HG02588 (cell line): ENCODE measurements around the gene UNC13B.
"Not testable (repeated sequence)": the region's sequence is repeated elsewhere in the genome, so short reads cannot be mapped to it uniquely, and the experiment has no call there.

Experiments used
- ATAC-seq: cut with Tn5 transposase; IDR thresholded peaks from one replicate; pipeline ENCODE4 v1.9.1; 2021; ENCODE audit warnings: mild to moderate bottlenecking, moderate library complexity; ENCODE audit not compliant: unreplicated experiment

The UNC13B gene

DNA sequence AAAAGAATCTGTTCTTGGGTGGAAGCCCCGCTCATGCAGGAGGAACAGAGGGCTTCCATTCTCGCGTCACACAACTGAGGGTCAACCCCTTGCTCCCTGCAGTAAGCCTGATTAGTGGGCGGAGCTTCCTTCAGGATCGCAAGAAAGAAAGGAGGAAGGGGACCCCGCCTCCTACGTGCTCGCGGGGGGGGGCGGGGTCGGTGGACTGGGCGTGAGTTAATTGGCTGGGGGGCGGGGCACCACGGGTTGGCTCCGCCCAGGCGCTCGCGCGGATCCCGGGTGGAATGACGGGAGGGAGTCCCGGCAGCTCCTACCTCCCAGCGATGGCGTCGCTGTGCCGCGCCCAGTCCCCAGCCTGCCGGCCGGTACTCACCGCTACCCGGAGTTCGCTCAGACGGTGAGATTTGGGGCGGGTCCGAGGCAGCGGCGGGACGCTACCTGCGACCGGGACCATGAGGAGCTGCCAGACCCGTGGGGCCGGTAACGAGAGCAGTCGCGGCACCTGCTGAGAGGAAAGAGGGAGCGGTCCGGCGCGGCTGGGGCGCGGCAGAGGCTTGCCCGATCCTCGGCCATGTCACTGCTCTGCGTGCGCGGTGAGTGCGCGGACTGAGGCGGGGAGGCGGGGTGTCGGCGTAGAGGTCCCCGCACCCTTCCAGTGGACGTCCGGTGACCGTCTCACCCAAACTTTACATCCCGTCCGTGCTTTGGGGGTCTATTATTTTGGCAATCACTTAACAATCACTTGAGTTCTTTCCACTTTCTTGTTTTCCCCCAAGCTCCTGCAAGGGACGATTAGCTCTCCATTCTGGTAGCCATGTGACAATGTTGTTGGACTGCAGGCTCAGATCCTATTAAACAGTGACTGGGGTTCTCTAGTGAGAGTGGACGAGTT lies at the start of gene UNC13B:
Gene UNC13B (plus strand): TSS at position 297 of the 892 bp plus-strand sequence. CDS start 275 bp downstream, at position 572.
- peak; percentile 79 for ATAC-seq

DNA sequence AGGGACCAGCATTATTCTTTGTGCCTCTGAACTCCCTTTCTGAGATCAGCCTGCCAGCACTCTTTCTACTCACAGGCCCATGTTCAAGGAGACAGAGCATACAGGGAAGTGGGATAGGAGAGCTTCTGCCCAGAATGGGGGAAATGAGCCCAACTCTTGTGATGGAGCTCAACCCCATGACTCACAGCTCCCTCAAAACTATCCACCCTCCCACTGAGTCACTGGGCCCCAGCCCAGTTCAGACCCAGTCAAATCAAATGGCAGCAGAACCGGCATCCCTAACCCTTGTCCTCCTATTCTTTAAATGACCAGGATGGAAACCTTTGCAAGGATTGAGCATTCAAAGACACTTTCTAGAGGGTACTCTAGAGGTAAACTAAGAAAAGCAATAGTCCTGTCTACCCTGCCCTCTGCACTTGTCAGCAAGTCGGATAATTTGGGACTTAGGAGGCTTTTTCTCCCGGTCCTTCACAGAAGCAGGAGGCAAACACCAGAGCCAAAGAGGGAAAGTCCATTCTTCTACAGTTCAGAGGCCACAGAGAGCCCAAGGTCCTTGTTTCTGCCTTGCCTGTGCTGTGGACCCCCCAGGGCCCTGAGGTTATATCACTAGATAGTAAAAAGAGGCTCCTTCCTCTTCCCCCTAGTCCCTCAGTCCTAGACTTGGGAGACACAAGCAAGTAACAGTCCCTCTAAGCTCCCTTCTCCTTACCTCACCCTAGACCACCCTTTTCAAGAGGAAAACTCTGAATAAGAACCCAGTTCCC lies 49.4 kb upstream of the UNC13B start:
- no peak for ATAC-seq

DNA sequence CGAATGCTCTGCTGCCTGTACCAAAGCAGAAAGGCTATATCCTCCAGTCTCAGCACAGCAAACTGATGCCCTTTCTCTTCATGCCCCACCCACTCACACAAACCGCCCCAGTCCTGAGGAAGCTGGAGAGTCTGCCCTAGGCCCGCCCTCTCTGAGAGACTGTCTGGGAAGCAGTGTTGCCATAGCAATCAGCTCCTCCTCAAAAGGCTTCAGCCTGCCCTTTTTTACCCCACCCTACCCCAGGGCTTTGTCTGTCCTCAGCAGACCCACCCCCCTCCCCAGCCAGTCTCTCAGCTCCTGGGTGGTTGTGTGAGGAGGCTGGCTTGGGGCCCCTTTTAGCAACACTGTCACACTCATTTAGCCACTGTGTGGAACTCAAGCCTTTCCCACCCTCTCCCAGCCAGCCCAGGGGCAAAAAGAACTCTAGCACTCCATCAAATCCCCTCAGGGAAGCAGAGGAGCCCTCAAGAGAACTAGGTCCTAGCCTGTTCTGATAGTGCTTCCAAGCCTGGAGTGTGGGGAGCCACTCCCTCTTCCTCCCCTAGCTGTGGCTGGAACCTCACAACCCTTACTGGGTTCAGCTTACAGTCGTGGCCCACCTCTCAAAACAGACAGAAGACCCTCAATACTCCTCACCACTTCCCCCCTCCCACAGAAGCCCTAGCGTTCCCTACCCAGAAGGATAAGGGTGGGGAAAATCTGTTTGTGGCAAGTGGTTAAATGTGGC lies 47.5 kb upstream of the UNC13B start:
- ATAC-seq, result no peak

DNA sequence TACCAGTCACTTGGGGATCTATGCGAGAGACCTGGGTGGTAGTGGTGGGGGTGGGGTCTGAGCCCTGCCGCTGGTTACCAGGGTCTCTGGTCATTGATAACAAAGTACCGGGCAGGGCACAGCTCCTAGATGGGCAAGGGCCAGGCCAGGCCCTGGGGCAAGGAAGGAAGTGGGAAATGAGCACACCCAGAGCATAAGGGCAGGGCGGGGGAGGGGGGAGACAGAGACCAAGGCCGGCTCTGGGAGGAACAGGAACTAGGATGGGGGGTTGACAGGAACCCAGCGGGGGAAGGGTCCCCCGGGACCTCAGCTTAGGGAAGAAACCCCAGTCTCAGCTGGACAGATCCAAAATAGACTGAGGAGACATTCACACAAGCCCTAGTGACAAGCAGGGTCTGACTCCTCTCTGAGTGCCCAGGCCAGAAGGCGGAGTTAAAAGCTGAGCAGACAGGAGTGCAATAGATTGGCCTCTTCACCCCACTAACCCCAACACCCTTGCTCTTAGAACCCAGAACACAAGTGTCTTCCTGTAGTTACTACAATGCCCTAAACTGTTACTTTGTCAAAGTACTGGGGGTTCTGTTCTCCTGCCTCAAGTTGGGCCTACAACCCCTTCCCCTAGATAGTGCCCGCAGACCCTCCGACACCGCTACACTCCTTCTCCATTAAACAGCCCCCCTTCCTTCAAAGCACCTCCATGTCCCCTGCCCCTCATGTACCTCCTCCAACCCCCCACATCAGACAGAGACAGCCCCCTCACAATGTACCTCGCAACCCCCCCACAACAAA lies 46.8 kb upstream of the UNC13B start:
- ATAC-seq, result no peak

DNA sequence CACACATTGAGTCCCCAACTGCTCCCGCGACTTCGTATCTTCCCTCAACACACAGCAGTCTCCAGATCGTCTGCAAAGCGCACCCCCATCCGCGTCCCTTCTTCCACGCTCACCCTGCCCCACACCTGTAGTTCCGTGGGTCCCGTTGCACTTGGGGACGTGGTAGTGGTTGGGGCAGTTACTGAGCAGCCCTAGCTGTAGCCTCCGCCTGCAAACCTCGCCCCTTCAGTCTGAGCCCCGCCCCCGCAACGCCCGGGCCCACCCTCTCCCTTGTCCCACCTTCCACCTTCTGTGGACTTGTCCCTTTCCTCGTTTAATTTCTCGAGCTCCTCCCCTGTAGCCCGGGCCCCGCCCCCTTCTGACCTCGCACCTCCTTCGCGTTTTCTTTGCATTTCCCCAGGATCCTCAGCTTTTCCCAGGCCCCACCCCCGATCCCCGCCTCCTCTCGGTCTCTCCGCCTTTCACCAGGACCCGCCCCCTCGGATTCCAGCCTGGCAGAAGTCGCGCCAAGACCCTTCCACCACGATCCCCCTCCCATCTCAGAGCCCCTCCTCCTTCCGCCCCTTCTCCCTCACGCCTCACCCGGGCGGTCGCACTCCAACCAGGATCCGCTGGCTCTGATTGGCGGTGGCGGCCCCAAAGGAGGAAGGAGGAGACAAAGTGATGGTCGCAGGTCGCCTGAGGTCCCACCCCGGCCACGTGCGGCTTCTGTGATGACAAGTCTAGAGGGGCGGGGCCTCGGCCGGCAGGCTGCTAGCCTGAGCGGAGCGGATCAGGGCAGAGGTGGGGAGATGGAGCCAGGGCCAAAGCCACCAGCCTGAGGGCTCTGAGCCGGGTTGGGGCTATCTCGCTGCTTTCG lies 45.9 kb upstream of the UNC13B start, which contains the start of gene ATOSB:
Gene ATOSB (minus strand): TSS at position 183 of the 859 bp plus-strand sequence. CDS start 7,588 bp downstream, outside the sequence.
- peak; percentile 50 for ATAC-seq

DNA sequence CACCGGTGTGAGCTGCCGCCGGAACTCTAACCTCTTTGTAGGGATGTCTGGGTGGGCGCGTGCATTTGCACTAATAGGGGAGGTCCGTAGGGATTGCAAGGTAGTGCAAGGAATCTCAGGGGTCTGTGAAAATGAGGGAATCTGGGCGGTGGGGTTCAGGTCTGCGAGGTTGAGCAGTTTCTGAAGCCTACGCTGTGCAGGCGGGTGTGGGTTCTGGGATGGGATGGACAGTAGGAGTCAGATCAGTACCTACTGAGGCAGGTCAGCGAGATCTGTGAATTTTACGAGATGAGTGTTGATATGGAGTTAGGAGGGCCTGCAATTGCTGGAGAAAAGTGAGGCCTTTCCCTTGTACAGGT lies 45.3 kb upstream of the UNC13B start:
- ATAC-seq, result no peak

DNA sequence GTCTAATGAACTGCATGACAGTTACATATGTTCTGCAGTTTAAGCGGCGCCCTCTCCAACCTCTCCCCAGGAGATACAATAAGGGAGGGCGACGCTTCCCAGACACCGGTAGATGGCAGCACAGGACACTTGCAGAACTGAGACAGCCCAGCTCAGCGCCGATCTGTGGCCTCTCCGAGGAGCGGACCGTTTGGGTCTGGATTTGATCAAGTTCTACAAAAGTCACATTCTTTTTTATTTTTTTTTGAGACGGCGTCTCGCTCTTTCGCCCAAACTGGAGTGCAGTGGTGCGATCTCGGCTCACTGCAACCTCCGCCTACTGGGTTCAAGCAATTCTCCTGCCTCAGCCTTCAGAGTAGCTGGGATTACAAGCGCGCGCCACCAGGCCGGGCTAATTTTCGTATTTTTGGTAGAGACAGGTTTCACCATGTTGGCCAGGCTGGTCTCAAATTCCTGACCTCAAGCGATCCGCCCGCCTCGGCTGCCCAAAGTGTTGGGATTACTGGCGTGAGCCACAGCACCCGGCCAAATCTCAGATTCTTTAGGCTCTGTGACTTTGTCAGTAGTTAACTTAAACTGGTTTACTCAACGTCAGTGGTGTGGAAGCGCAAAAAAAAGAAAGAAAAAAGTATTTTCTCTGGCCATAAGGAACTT lies 44.8 kb upstream of the UNC13B start:
- ATAC-seq, result peak; percentile 44

DNA sequence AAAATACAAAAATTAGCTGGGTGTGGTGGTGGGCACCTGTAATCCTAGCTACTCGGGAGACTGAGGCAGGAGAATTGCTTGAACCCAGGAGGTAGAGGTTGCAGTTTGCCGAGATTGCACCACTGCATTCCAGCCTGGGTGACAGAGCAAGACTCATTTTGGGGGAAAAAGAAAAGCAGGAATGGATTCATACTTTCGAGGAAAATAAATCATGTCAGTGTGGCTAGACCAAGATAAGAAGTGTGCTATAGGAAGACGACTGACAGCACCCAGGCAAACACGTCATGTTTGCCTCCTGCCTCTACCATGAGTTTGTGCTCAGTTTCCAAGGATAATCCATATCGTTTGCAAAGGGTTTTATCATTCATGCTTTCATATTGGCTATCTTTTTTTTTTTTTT lies 26.9 kb upstream of the UNC13B start:
- ATAC-seq, result no peak

DNA sequence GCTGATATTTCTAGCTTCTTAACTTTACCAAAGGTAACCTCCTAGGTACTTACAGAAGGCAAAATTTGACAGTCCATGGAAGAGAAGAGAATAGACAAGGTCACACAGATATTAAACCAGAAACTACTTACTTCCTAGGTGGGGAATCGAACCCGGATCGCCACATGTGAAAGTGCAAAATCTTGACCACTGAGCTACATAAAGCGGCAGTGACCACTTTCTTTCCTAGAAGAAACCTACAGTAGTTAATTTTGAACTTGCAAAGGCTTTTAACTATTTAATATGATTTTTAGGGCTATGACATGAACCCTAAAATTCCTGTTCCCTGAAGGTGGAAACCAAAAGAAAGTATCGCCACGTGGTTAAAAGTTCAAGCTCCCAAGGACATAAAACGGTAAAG lies 25.8 kb upstream of the UNC13B start:
- ATAC-seq, result no peak

DNA sequence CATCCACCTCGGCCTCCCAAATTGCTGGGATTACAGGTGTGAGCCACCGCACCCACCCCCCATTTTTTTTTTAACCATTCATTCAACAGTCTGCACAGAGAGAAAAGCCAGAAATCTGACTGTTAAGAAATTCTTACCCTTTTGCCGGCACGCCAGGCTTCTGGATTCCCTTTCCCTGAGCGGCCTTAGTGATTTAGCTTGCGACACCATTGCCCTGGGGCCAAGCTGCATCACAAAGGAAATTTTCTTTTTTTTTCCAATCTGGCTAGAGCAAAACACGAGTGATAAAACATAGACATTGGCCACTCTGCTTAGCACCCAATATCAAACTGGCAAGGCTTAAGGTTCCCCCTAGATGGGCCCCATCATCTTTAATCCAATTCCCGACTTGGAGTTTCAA lies 24.9 kb upstream of the UNC13B start:
- ATAC-seq, result no peak

DNA sequence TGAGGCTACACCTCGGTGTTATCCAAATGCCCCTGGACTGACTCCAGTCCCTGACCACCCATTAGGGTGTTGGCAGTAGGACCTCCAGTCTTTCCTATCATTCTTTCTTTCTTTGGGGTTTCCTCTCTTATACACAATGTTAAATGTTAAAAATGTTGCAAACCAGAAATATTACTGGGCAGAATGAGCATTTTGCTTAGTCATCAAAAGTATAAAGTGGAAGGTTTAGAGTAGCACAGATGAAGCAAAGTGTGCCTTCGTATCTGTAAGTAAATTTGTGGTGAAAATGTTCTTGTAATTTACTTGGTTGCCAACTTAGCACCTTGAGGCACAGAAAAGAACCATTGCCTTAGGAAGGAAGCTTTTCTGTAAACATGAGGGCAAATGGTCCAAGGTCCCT lies 21.7 kb upstream of the UNC13B start:
- ATAC-seq, result no peak

DNA sequence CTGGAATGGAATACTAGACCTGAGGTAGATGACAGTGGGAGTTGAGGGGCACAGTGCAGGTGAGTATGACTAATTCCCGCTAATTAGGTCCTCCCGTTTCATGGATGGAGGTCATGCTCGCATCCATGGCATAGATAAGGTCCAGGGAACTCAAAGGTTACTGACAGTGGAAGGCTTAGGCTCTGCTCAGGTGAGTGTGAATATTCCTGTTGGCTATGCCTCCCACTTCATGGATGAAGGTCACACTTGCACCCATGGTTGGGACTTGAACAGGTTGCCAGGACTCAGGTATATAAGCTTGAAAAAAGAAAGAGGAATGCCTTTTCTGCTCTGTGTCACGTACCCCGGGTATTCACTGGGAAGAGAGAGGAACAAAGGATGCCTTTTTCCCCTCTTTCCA lies 19.8 kb upstream of the UNC13B start:
- no peak for ATAC-seq

DNA sequence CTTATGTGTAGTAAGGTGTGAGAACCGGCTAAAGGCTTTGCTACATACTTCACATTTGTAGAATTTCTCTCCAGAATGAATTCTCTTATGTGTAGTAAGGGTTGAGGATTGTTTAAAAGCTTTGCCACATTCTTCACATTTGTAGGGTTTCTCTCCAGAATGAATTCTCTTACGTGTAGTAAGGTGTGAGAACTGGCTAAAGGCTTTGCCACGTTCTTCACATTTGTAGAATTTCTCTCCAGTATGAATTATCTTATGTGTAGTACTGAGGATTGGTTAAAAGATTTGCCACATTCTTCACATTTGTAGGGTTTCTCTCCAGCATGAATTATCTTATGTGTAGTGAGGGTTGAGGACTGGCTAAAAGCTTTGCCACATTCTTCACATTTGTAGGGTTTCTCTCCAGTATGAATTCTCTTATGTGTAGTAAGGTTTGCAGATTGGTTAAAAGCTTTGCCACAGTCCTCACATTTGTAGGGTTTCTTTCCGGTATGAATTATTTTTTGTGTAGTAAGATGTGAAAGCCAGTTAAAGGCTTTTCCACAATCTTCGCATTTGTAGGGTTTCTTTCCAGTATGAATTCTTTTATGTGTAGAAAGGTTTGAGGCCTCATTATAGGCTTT lies 13.8 kb upstream of the UNC13B start:
- ATAC-seq, result not testable (repeated sequence)

DNA sequence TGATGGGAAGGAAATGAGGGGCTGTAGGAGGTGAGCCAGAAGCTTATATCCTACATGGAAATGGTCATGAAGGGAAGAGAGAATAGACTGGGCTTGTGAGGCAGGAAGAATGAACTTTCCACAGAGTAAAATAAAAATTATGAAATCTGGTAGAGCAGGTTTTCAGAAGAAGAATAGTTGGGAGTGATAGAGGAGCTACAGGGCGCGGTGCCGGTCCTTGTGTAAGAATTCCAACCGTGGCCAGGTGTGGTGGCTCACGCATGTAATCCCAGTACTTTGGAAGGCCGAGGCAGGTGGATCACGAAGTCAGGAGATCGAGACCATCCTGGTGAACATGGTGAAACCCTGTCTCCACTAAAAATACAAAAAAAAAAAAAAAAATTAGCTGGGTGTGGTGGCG lies 8.9 kb upstream of the UNC13B start:
- no peak for ATAC-seq

DNA sequence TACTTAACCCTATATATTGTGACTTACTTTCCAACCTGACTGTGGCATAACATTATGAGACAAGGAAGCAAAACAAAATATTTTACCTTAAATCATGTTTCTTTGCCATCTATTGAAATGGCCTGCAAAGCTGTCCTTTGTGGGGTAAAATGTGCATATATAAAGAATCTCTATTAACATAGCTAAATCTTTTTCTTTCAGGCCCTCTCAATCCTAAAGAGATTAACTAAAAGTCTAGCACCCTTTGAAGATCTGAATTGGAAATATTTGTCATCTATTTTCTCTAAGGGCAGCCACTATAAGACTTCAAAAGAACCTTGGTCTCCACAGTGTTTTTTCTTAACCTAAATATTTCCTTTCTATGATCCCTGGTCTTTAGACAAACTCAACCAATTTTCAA lies 5.0 kb upstream of the UNC13B start:
- ATAC-seq, result no peak

DNA sequence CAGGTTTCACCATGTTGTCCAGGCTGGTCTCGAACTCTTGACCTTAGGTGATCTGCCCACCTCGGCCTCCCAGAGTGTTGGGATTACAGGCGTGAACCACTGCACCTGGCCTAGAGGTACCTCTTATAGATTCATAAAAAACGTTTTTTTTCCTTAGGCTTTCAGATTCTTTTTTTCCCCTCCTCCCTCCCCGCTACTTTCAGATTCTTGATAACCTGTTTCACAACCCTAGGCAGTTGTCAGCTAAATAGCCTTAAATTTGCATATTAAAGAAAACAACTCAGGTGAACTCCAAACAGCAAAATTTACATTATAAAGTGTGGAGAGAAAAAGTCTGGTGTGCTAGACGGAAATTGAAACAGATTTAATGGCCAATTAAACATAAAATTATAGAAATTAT lies 4.0 kb upstream of the UNC13B start:
- ATAC-seq, result not testable (repeated sequence)

DNA sequence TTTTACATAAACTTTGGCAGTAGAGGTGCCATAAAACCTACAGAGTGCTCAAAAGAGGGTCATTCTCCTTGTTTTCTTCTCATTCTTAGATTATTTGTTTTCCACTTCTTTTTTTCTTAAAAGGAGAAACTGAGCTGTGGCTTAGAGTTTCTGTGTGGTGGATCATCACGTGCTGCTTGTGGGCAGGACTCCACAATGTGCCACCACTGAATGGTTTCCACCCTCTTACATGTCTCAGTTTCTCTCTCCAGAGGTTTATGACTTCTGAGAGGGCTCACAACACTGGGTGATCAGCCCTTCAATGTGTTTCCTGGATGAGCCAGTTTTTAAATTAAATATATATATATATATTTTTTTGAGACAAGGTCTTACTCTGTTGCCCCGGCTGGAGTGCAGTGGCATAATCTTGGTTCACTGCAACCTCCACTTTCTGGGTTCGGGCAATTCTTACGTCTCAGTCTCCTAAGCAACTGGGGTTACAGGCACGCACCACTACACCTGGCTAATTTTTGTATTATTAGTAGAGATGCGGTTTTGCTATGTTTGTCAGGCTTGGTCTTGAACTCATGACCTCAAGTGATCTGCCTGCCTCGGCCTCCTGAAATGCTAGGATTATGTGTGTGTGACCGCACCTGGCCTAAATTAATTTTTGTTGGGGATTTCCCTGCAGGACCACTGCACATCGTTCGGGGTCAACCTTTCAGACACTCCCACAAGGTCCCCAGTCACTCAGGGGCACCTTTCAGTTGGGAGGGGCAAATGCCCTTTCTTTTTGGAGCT lies 3.1 kb upstream of the UNC13B start:
- ATAC-seq, result no peak
